Measurements from ENCODE around the gene MYT1.
A peak's percentile ranks its signal among the peaks of the same experiment; 100 is the strongest.

Gene MYT1

GRCh38 chr20:64244281-64244805, 80.1 kb downstream of the MYT1 start:
- DNase-seq (ENCODE audit: low read depth in 1 of 2, low spot score in 1 of 2): no peak

GRCh38 chr20:64244870-64245603, 80.8 kb downstream of the MYT1 start:
- no peak for DNase-seq (ENCODE audit: low read depth in 1 of 2, low spot score in 1 of 2)

- DNase-seq (ENCODE audit: low read depth in 1 of 2, low spot score in 1 of 2): no peak
These were observed 81.7 kb downstream of the MYT1 start for GRCh38 chr20:64245746-64246595.

GRCh38 chr20:64246616-64247306, 82.5 kb downstream of the MYT1 start:
- no peak for DNase-seq (ENCODE audit: low read depth in 1 of 2, low spot score in 1 of 2)

- DNase-seq (ENCODE audit: low read depth in 1 of 2, low spot score in 1 of 2): no peak
These were observed 83.0 kb downstream of the MYT1 start for GRCh38 chr20:64247307-64247618.

- DNase-seq (ENCODE audit: low read depth in 1 of 2, low spot score in 1 of 2): no peak
These were observed 84.0 kb downstream of the MYT1 start for GRCh38 chr20:64247970-64248841.

- DNase-seq (ENCODE audit: low read depth in 1 of 2, low spot score in 1 of 2): no peak
These were observed 85.8 kb downstream of the MYT1 start for GRCh38 chr20:64250027-64250426.

- DNase-seq (ENCODE audit: low read depth in 1 of 2, low spot score in 1 of 2): no peak
These were observed 88.7 kb downstream of the MYT1 start for GRCh38 chr20:64253000-64253383.

GRCh38 chr20:64253443-64253842, 89.2 kb downstream of the MYT1 start:
- no peak for DNase-seq (ENCODE audit: low read depth in 1 of 2, low spot score in 1 of 2)

GRCh38 chr20:64254156-64254555, 89.9 kb downstream of the MYT1 start:
- DNase-seq (ENCODE audit: low read depth in 1 of 2, low spot score in 1 of 2): no peak

GRCh38 chr20:64254571-64255360, 90.5 kb downstream of the MYT1 start:
- DNase-seq (ENCODE audit: low read depth in 1 of 2, low spot score in 1 of 2): no peak

GRCh38 chr20:64255361-64256281, 91.4 kb downstream of the MYT1 start, which contains the start of gene PCMTD2:
Gene PCMTD2, plus strand, starts transcription at chr20:64255748. Its CDS starts 4,218 bp downstream, at chr20:64259966.
- peak; percentile 68 to 81 for DNase-seq (ENCODE audit: low read depth in 1 of 2, low spot score in 1 of 2)

GRCh38 chr20:64256282-64256935, 92.2 kb downstream of the MYT1 start:
- DNase-seq (ENCODE audit: low read depth in 1 of 2, low spot score in 1 of 2): no peak

GRCh38 chr20:64257107-64257757, 93.0 kb downstream of the MYT1 start:
- DNase-seq (ENCODE audit: low read depth in 1 of 2, low spot score in 1 of 2): no peak

GRCh38 chr20:64258071-64258823, 94.0 kb downstream of the MYT1 start:
- DNase-seq (ENCODE audit: low read depth in 1 of 2, low spot score in 1 of 2): no peak

GRCh38 chr20:64260239-64260638, 96.0 kb downstream of the MYT1 start:
- DNase-seq (ENCODE audit: low read depth in 1 of 2, low spot score in 1 of 2): no peak

- DNase-seq (ENCODE audit: low read depth in 1 of 2, low spot score in 1 of 2): no peak
These were observed 96.9 kb downstream of the MYT1 start for GRCh38 chr20:64261138-64261537.
